GM12878 (cell line): ENCODE measurements around the gene HOGA1.

Experiments used
- BMI1 ChIP-seq: fragments of 450-650 bp; IDR thresholded peaks from 2 replicates; pipeline ENCODE4 v1.6.1; 2016; ENCODE audit warnings: mild to moderate bottlenecking, moderate library complexity, borderline replicate concordance
- EP300 ChIP-seq, 2 experiments: fragments of 150-350 bp in 1 of 2; IDR thresholded peaks; 2 replicates each; pipeline ENCODE4 v1.6.1; 2011 to 2012; ENCODE audit warnings: low read depth in 2 of 2, low read length in 2 of 2, borderline replicate concordance in 1 of 2, improper control_type of control experiment in 1 of 2, inconsistent platforms in 1 of 2; ENCODE audit not compliant: control insufficient read depth in 1 of 2
- GATAD2B ChIP-seq: fragments of 450-650 bp; conservative IDR thresholded peaks from 2 replicates; pipeline ENCODE4 v1.6.1; 2017; ENCODE audit warnings: low read depth, mild to moderate bottlenecking, moderate library complexity
- PAX8 ChIP-seq: fragments of 450-650 bp; IDR thresholded peaks from 2 replicates; pipeline ENCODE4 v1.6.1; 2017; ENCODE audit warnings: mild to moderate bottlenecking, moderate library complexity
- SPI1 ChIP-seq: IDR thresholded peaks from 2 replicates; pipeline ENCODE4 v1.6.1; 2011; ENCODE audit warnings: low read depth, mild to moderate bottlenecking, low read length, moderate library complexity, borderline replicate concordance; ENCODE audit not compliant: insufficient read depth
- TCF7 ChIP-seq: IDR thresholded peaks from 2 replicates; pipeline ENCODE4 v1.6.1; 2014; ENCODE audit warnings: antibody characterized with exemption, borderline replicate concordance

DNA sequence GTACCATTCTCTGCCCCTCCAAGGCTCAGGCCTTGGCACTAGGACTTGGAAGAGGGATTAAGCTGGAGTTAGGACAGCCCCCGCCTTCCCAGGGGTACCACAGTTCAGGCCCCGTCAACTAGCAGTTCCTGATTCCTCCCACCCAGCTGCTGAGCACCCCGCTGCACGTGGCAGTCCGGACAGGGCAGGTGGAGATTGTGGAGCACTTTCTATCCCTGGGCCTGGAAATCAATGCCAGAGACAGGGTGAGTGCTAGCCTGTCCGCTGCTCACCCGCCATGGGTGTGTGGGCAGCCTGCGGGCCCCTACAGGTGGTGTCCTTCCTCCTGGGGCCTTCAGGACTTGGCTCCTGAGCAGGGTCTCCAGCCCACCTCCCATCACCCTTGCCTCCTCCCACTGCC lies 2.0 kb upstream of the HOGA1 start:
- TF ChIP-seq BMI1 (no peak), EP300 (IDR thresholded peaks at IDR 0.05; ENCODE audit: borderline replicate concordance in 1 of 2, control insufficient read depth in 1 of 2, low read depth in 2 of 2, low read length in 2 of 2) (no peak), SPI1 (no peak), PAX8 (no peak), TCF7 (no peak), GATAD2B (no peak)
